AML-193 (cell line): ENCODE results near the gene CHRDL2.
A peak's percentile ranks its signal among the peaks of the same experiment; 100 is the strongest.

Source experiments
- DNase-seq, 2 experiments: peaks; one replicate each; lab custom pipeline; 2025; lab: John Stamatoyannopoulos, UW

The CHRDL2 gene

GRCh38 chr11:74748211-74749126, 17.2 kb upstream of the CHRDL2 start, which contains the start of gene RNF169:
Gene RNF169, plus strand, starts transcription at chr11:74748849. Its CDS starts 32 bp downstream, at chr11:74748881.
- peak; percentile 91 to 94 for DNase-seq

GRCh38 chr11:74746868-74747267, 15.6 kb upstream of the CHRDL2 start:
- DNase-seq, result no peak

- DNase-seq, result no peak
These were observed 13.1 kb upstream of the CHRDL2 start for GRCh38 chr11:74744277-74744676.

- no peak for DNase-seq
These were observed 12.4 kb upstream of the CHRDL2 start for GRCh38 chr11:74743640-74744039.

- DNase-seq, result no peak
These were observed 10.8 kb upstream of the CHRDL2 start for GRCh38 chr11:74742070-74742469.

GRCh38 chr11:74739546-74740270, 8.5 kb upstream of the CHRDL2 start:
- peak; percentile 52 to 63 for DNase-seq

GRCh38 chr11:74736031-74736430, 4.8 kb upstream of the CHRDL2 start:
- no peak for DNase-seq

GRCh38 chr11:74735365-74735928, 4.2 kb upstream of the CHRDL2 start:
- no peak for DNase-seq

GRCh38 chr11:74734559-74734925, 3.3 kb upstream of the CHRDL2 start:
- no peak for DNase-seq

GRCh38 chr11:74730571-74731260, 510 bp downstream of the CHRDL2 start:
- DNase-seq, result no peak

GRCh38 chr11:74729397-74729796, 1.8 kb downstream of the CHRDL2 start:
- no peak for DNase-seq

GRCh38 chr11:74726547-74727182, 4.6 kb downstream of the CHRDL2 start:
- peak; percentile 9 to 33 for DNase-seq

GRCh38 chr11:74725701-74726100, 5.5 kb downstream of the CHRDL2 start:
- DNase-seq, result no peak

GRCh38 chr11:74723511-74723910, 7.7 kb downstream of the CHRDL2 start:
- DNase-seq, result no peak

GRCh38 chr11:74721479-74721835, 9.8 kb downstream of the CHRDL2 start:
- no peak for DNase-seq

GRCh38 chr11:74720596-74721478, 10.4 kb downstream of the CHRDL2 start:
- no peak for DNase-seq

- DNase-seq, result no peak
These were observed 12.2 kb downstream of the CHRDL2 start for GRCh38 chr11:74719011-74719410.

- no peak for DNase-seq
These were observed 13.8 kb downstream of the CHRDL2 start for GRCh38 chr11:74717221-74717969.

- no peak for DNase-seq
These were observed 16.3 kb downstream of the CHRDL2 start for GRCh38 chr11:74714904-74715303.

- no peak for DNase-seq
These were observed 17.5 kb downstream of the CHRDL2 start for GRCh38 chr11:74713686-74714085.
